Measurements from ENCODE around the gene CCDC177. TPM values are rescaled to one million over a fixed set of nuclear protein-coding genes. Genes with fewer than 3 reads are reported as not detected.

CCDC177 gene
- total and polyA plus RNA-seq, 9 of the 15 experiments (the other 6 are each of a cell fraction or from before 2014, with no cell fraction given): not detected

- TF ChIP-seq PKNOX1 (IDR thresholded peaks at IDR 0.05) (no peak), TCF7L2 (IDR thresholded peaks at IDR 0.05; ENCODE audit: low read depth, low read length) (no peak), CEBPZ (IDR thresholded peaks at IDR 0.05; ENCODE audit: borderline replicate concordance, low read depth, low read length) (no peak), MXI1 (IDR thresholded peaks at IDR 0.05; ENCODE audit: low read depth, low read length) (no peak), KAT8 (IDR thresholded peaks at IDR 0.05; ENCODE audit: low read depth) (no peak), FOXA3 (CRISPR knock-in tag; conservative IDR thresholded peaks at IDR 0.05 in 1 of 2, IDR thresholded peaks at IDR 0.05 in 1 of 2) (no peak), NEUROD1 (IDR thresholded peaks at IDR 0.05; ENCODE audit: borderline replicate concordance, low read depth, low read length, partially characterized antibody) (no peak), REST (IDR thresholded peaks at IDR 0.05; ENCODE audit: borderline replicate concordance) (no peak), REST (CRISPR knock-in tag; IDR thresholded peaks at IDR 0.05; ENCODE audit: low read depth) (no peak), ZNF507 (tag; conservative IDR thresholded peaks at IDR 0.05) (no peak)
- FAIRE-seq: no peak
- POLR2A ChIA-PET: no interaction called here
- Histone ChIP-seq H3K9me3 (replicated peaks; ENCODE audit: control insufficient read depth, insufficient read depth, low read depth, low read length) (no peaks in the 10 kb centered on the region), H3K4me3 (no peak overlapping the region), H3K36me3 (ENCODE audit: control insufficient read depth, insufficient read depth, low read length) (no peaks in the 10 kb centered on the region), H3K4me1 (replicated peaks in 1 of 2; ENCODE audit: control insufficient read depth in 2 of 2, insufficient read depth in 2 of 2, low read length in 2 of 2) (peaks cover 0 to 17% of the 10 kb centered on the region in 2 experiments; a peak in 2 of 5 replicates), H3K9ac (ENCODE audit: insufficient read depth in 1 of 2, low read depth in 2 of 2, low read length in 2 of 2) (no peak overlapping the region), H3K4me2 (ENCODE audit: insufficient read depth, low read length) (no peak overlapping the region), H3K27me3 (ENCODE audit: control insufficient read depth in 2 of 2, insufficient read depth in 2 of 2, low read length in 2 of 2) (peaks cover 0 to 30% of the 10 kb centered on the region in 2 experiments; a peak in 3 of 5 replicates), H2AFZ (ENCODE audit: low read depth, low read length) (no peak overlapping the region), H4K20me1 (replicated peaks; ENCODE audit: control insufficient read depth, insufficient read depth, low read length) (no peaks in the 10 kb centered on the region), H3K27ac (ENCODE audit: extremely low read depth, low read depth, low read length) (no peak overlapping the region), H3K9me1 (ENCODE audit: control insufficient read depth, insufficient read depth, low read length) (no peaks in the 10 kb centered on the region), H3K79me2 (ENCODE audit: control insufficient read depth, insufficient read depth, low read length) (no peaks in the 10 kb centered on the region)
- intact Hi-C loops (cut with micrococcal nuclease): loop anchor here (1.0 to 10.0 kb wide), 2 partner anchors 26 to 329 kb away; no protein-coding TSS in a partner anchor
- ATAC-seq: no peak
- DNase-seq (ENCODE audit: extremely low read depth in 1 of 4, low spot score in 3 of 4): no peak
- CTCF ChIA-PET (ENCODE audit: low intra/inter-chr PET ratio): interaction anchor here (1.2 kb wide), 1 partner anchor 153 kb away, joined by 3 read pairs; no protein-coding TSS in a partner anchor
- WGBS (ENCODE audit: insufficient coverage, low coverage, missing lambda C conversion rate): 21% methylated on average over 11 of the region's 15 CpGs
- in situ Hi-C loops (cut with MboI): loop anchor here (25.0 kb wide), 1 partner anchor 463 kb away; no protein-coding TSS in a partner anchor
- BruUV-seq (replicated peaks): no TSS peak
Measured at GRCh38 chr14:69573831-69574262, 824 bp downstream of the CCDC177 start.
